Activated T-helper 1 cell treated with anti-CD3 and anti-CD28 coated beads, Interleukin-12 subunit alpha, Interleukin-12 subunit beta, Interleukin-2, Interleukin-4 antibody, amounts not matched to agents 30 ng/mL and 10 ng/mL and 1 ng/mL, durations not matched to agents 14 hours and 24 hours and 36 hours (primary cell): ENCODE measurements around the gene SLC28A3. TPM values are rescaled to one million over a fixed set of nuclear protein-coding genes. Genes with fewer than 3 reads are reported as not detected.

ENCODE experiments used
- DNase-seq: peaks from one replicate; pipeline ENCODE4 v3.0.0; 2021; ENCODE audit warnings: low spot score
- H3K27ac Mint-ChIP-seq: one replicate; pipeline ENCODE4 v1.8.0; 2021; ENCODE audit warnings: mild to moderate bottlenecking, mixed read lengths
- H3K27me3 Mint-ChIP-seq: one replicate; pipeline ENCODE4 v1.8.0; 2022; ENCODE audit warnings: mild to moderate bottlenecking, moderate library complexity, mixed read lengths; ENCODE audit not compliant: insufficient read depth
- H3K36me3 Mint-ChIP-seq: one replicate; pipeline ENCODE4 v1.8.0; 2021; ENCODE audit warnings: low read depth, mixed read lengths
- H3K4me1 Mint-ChIP-seq: one replicate; pipeline ENCODE4 v1.8.0; 2021; ENCODE audit warnings: low read depth, mixed read lengths
- H3K4me3 Mint-ChIP-seq: one replicate; pipeline ENCODE4 v1.8.0; 2021; ENCODE audit warnings: mild to moderate bottlenecking, moderate library complexity, mixed read lengths
- H3K9me3 Mint-ChIP-seq: one replicate; pipeline ENCODE4 v1.8.0; 2021; ENCODE audit warnings: mixed read lengths
- intact Hi-C: fragments of 100-400 bp; cut with micrococcal nuclease; formaldehyde crosslinking; loops from one replicate; pipeline ENCODE4 v1.15.1; 2024
- total RNA-seq: library from RNA; stranded (reverse); gene quantifications from 2 replicates; pipeline ENCODE4 v1.2.3, GENCODE V29; 2022

SLC28A3 gene
- total RNA-seq, 1 donor from 2014 or later = 0.60 TPM

DNA sequence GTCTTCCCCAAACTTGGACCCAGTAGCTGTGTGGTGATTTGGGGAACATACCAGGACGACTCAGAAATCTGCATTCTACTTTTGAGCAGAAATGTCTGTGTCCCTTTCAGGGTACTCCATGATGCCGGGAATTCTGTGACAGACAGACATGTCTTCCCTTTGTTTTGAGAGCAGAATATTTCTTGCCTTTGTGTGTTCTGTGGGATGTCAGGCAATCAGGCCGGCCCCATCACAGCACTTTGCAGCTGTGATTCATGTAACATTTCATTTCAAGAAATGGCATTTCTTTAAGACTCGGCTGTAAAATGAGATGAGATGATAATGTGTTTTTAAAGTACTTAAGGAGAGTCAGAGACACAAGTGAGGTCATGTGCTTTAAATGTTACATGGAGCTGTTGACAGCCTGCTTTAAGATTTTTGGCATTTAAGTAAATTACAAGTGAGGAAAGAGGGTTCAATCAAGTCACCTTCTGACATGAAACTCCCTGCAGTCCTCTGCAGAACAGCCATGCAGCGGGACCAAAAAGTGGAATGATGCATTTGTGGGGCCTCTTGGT, 98.7 kb downstream of the SLC28A3 start:
- peaks cover 9% of the 10 kb centered on the region for H3K27me3 Mint-ChIP-seq
- DNase-seq = no peak
- no peaks in the 10 kb centered on the region for H3K4me1 Mint-ChIP-seq
- H3K36me3 Mint-ChIP-seq = no peaks in the 10 kb centered on the region
- no peak overlapping the region for H3K4me3 Mint-ChIP-seq
- H3K27ac Mint-ChIP-seq = no peak overlapping the region
- intact Hi-C loops = no loop called here
- peaks cover 24% of the 10 kb centered on the region for H3K9me3 Mint-ChIP-seq

DNA sequence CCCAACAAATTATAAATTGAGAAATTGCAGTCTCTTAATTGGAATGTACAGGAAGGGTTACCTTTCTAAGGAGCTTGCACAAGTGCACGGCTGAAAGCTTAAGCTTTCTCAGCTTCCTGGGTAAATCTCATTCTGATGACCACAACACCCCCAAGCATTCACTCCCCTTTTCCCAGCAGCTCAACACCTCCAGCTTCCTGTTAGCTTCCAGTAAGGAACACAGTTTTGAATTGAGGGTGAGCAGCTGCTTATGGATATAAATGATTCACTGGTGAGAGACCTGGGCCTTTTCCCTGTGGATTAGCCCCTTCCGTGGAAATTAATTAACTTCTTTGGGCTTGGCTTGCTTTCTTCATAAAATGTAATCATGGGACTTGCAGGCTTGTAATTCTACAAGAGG, 101.2 kb downstream of the SLC28A3 start:
- no peak for DNase-seq
- Mint-ChIP-seq H3K4me3 (no peak overlapping the region), H3K4me1 (no peaks in the 10 kb centered on the region), H3K9me3 (peaks cover 24% of the 10 kb centered on the region), H3K27me3 (peaks cover 4% of the 10 kb centered on the region), H3K27ac (no peak overlapping the region), H3K36me3 (no peaks in the 10 kb centered on the region)
- intact Hi-C loops = no loop called here

DNA sequence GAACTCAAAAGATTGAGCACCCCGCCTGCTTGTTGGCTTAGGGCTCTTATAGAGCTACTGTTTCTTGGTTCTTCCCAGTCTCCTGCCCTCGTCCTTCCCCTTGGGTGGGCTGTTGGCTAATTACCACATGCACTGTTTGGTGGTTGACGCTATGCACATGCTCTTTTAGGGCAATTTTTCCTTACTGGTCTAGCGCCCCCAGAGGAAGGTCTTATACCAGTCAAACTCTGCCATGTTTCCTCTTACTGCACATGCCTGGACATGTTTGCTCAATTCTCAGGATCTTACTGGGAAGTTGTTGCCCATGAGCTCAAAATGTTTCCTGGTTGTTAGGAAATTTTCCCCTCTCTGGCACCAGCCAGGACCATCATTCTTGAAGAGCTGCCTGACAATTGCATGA, 101.9 kb downstream of the SLC28A3 start:
- no peaks in the 10 kb centered on the region for H3K4me1 Mint-ChIP-seq
- no peak for DNase-seq
- no peak overlapping the region for H3K27ac Mint-ChIP-seq
- peaks cover 24% of the 10 kb centered on the region for H3K9me3 Mint-ChIP-seq
- intact Hi-C loops = no loop called here
- peaks cover 2% of the 10 kb centered on the region for H3K27me3 Mint-ChIP-seq
- no peaks in the 10 kb centered on the region for H3K36me3 Mint-ChIP-seq
- H3K4me3 Mint-ChIP-seq = no peak overlapping the region

DNA sequence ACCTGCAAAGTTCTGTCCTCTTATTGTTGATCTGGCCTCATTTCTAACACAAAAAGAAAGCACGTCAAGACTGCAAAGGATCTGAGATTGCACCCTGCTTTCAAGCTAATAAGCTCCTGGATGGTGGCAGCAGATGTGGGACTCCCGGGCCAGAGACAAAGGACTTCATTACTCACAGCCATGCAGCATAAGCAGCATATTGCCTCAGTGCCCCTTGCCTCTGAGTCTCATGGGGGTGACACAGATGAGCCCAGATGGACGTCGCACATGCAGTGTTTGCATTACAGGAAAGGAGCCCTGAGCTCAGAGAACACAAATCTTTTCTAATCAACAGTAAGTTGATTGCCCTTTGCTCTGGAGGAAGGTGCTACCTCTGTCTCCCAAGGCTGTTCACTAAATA, 105.0 kb downstream of the SLC28A3 start:
- H3K4me3 Mint-ChIP-seq = no peak overlapping the region
- no peaks in the 10 kb centered on the region for H3K36me3 Mint-ChIP-seq
- DNase-seq = no peak
- intact Hi-C loops = no loop called here
- no peaks in the 10 kb centered on the region for H3K4me1 Mint-ChIP-seq
- no peak overlapping the region for H3K27ac Mint-ChIP-seq
- H3K9me3 Mint-ChIP-seq = peaks cover 24% of the 10 kb centered on the region
- H3K27me3 Mint-ChIP-seq = peaks cover 2% of the 10 kb centered on the region

DNA sequence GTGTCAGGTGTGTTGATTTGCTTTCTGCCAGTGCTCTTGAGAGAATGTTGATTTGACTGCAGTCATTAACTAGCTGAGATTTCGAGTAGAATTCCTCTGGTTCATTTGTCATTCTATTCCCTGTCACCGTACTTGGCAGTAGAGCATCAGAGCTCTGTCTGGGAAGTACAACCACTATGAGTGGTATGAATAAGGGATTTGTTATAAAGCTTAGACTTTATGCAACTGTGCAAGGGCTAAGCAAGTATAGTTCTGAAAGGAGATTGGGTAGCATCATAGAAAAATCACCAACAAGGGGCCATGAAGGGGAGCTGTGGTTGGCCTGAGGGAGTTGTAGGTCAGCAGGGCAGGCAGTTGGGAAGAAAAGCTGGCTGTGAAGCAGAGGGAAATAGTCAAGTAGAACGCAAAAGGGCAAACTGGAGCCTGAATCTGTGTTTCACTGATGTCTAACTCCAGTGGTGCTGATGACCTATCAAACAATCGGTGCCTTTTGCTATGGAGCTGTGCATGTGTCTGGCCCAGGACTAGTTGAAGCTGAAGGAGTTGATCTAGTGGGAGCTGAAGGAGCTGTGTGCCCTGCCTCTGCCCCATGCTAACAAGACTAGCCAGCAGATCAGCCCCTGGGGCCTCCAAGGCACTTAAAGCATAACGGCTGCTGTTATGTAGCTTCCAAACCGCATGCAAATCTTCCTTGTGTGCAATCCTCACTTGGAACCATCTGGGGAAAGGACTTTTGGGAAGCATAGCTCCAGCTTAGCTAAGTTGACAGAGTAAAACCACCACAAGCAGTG, 110.0 kb downstream of the SLC28A3 start:
- Mint-ChIP-seq H3K4me1 (no peaks in the 10 kb centered on the region), H3K27me3 (peaks cover 2% of the 10 kb centered on the region), H3K4me3 (no peak overlapping the region), H3K27ac (no peak overlapping the region), H3K9me3 (no peaks in the 10 kb centered on the region), H3K36me3 (no peaks in the 10 kb centered on the region)
- intact Hi-C loops = no loop called here
- DNase-seq = no peak

DNA sequence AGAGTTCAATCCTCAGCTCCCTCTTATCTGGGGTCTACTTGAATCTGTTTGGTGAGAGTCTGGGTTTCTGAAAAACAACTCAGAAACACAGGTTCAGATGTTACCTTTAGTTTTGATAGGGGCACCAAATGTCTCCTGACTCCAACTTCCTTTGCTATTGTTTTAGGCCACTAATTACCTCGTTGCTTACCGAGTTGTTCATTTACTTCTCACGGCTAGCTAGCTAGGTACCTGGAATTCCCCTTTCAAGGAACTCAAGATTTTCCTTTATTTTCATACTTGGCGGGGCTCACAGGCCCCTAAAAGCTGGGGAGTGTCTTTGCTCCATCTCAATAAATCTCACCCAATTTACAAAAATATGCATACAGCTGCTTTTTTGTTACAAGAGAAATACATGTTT, 111.4 kb downstream of the SLC28A3 start:
- H3K27me3 Mint-ChIP-seq = peaks cover 2% of the 10 kb centered on the region
- no peaks in the 10 kb centered on the region for H3K9me3 Mint-ChIP-seq
- H3K4me3 Mint-ChIP-seq = no peak overlapping the region
- no peaks in the 10 kb centered on the region for H3K36me3 Mint-ChIP-seq
- no peak overlapping the region for H3K27ac Mint-ChIP-seq
- intact Hi-C loops = no loop called here
- no peak for DNase-seq
- no peaks in the 10 kb centered on the region for H3K4me1 Mint-ChIP-seq

DNA sequence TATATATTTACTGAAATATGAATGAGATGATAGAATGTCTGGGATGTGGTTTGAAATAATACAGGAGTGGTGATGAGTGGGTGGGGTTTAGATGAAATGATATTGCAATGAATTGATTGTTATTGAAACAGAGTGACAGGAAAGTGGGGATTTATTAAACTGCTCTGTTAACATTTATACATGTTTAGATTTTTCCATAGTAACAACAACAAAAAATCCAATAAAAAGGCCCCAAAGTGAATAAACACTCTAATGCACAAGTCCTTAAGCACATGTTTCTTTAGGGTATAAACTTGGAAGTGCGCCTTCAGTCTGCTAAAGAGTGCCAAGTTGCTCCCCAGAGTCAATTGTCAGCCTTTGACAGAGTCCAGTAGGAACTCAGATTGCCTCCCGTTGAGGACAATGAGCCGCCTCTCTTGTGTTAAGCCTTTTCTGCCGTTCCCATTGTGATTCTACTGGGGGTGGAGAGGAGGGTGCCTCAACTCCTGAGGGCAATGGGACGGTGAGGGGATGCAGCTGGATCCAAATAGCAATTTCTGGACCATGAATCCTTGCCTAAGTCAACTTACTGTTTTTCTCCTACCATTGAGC, 112.3 kb downstream of the SLC28A3 start:
- intact Hi-C loops = no loop called here
- Mint-ChIP-seq H3K36me3 (no peaks in the 10 kb centered on the region), H3K4me1 (no peaks in the 10 kb centered on the region), H3K27ac (no peak overlapping the region), H3K4me3 (no peak overlapping the region), H3K9me3 (no peaks in the 10 kb centered on the region), H3K27me3 (peaks cover 2% of the 10 kb centered on the region)
- DNase-seq = no peak

DNA sequence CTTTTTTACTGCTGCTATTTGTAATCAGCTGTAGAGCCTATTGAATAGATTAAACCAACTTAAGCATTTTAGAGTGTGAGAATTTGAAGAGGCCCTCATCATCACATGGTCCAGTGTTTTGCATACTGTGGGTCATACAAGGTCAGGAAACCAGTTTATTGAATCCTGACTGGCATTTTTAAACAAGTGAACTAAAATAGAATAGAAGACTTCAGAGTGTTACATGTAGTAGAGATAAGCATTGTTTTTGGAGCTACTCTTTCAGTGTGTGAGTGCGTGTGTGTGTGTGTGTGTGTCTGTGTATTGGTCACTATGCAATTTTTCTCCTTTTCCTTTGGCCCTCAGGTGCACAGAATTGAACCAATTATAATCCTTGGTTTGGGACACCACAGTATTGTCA, 114.4 kb downstream of the SLC28A3 start:
- Mint-ChIP-seq H3K36me3 (no peaks in the 10 kb centered on the region), H3K4me3 (no peak overlapping the region), H3K9me3 (peaks cover 6% of the 10 kb centered on the region), H3K27ac (no peak overlapping the region), H3K27me3 (peaks cover 2% of the 10 kb centered on the region), H3K4me1 (no peaks in the 10 kb centered on the region)
- DNase-seq = no peak
- intact Hi-C loops = no loop called here
